BJ (cell line): ENCODE data around the gene CPNE7. TPM values are rescaled to one million over a fixed set of nuclear protein-coding genes. Genes with fewer than 3 reads are reported as not detected.

Source experiments
- CTCF ChIA-PET: fragments of 350-600 bp; formaldehyde crosslinking; extraction: SDS; loops from one replicate; lab custom pipeline; 2021; ENCODE audit warnings: antibody characterized with exemption, inconsistent platforms; lab: Yijun Ruan, JAX
- POLR2A ChIA-PET: fragments of 300-600 bp; sonication (Branson Sonifier 250); formaldehyde crosslinking; extraction: SDS; loops from one replicate; lab custom pipeline; 2021; ENCODE audit warnings: antibody characterized with exemption; lab: Charles Lee
- DNase-seq: peaks from one replicate; pipeline ENCODE4 v3.0.0-alpha.2; 2011; ENCODE audit warnings: low read depth
- H3K27me3 ChIP-seq: 2 replicates; pipeline ENCODE4 v1.6.0; 2011; ENCODE audit warnings: low read length; ENCODE audit not compliant: control insufficient read depth, insufficient read depth
- H3K36me3 ChIP-seq: 2 replicates; pipeline ENCODE4 v1.5.1; 2011; ENCODE audit warnings: low read length; ENCODE audit not compliant: control insufficient read depth, insufficient read depth
- H3K4me3 ChIP-seq: 2 replicates; pipeline ENCODE4 v1.5.1; 2011; ENCODE audit warnings: low read depth, mild to moderate bottlenecking, control low read depth, low read length
- polyA plus RNA-seq: library from polyadenylated mRNA; depleted of rRNA; stranded (reverse); fragments of >200 nt; gene quantifications from 2 replicates; pipeline ENCODE4 v1.2.3, GENCODE V29; 2011
- TF ChIP-seq, protein P1 (sequence below): IDR thresholded peaks from 2 replicates; pipeline ENCODE4 v1.5.1; 2011; ENCODE audit warnings: low read depth, mild to moderate bottlenecking, control low read depth, inconsistent platforms, low read length, moderate library complexity; ENCODE audit not compliant: insufficient read depth

CPNE7 gene
- polyA plus RNA-seq, 1 experiment, result 7.1 TPM

DNA sequence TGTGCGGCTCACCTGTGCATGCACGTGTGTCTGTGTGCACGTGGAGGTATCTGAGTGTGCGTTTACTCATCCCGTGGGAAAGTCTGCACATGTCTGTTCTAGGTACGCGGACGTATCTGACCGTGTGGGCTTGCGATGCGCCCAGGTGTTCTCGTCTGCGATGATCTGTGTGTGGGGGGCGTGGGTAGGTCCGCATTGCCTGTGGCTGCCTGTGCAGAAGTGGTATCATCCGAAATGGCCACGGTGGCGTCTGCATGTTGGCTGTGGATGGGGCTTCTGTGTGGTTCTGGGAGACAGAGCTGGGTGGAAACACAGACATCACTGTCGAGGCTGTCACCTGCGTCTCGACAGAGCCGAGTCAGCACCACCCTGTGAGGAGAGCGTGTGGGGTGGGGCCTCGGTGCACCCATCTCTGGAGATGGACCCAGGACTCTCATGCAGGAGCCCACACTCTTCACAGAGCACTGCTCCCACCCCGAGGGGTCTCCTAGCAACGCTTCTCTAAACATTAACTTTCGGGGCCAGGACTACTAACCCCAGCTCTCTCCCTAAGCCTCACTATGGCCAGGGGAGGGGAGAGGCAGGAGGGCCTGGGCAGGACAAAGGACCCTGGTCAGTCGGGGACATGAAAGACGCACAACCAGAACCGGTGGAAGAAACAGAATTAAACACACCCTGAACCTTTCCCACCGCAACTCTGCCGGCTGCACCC, 46.3 kb downstream of the CPNE7 start:
- no peak overlapping the region for H3K4me3 ChIP-seq
- TF ChIP-seq, protein P1, sequence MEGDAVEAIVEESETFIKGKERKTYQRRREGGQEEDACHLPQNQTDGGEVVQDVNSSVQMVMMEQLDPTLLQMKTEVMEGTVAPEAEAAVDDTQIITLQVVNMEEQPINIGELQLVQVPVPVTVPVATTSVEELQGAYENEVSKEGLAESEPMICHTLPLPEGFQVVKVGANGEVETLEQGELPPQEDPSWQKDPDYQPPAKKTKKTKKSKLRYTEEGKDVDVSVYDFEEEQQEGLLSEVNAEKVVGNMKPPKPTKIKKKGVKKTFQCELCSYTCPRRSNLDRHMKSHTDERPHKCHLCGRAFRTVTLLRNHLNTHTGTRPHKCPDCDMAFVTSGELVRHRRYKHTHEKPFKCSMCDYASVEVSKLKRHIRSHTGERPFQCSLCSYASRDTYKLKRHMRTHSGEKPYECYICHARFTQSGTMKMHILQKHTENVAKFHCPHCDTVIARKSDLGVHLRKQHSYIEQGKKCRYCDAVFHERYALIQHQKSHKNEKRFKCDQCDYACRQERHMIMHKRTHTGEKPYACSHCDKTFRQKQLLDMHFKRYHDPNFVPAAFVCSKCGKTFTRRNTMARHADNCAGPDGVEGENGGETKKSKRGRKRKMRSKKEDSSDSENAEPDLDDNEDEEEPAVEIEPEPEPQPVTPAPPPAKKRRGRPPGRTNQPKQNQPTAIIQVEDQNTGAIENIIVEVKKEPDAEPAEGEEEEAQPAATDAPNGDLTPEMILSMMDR, result no peak
- ChIA-PET POLR2A (interaction anchor here (0.6 kb wide), 1 partner anchor 234 kb away, joined by 8 read pairs; no protein-coding TSS in a partner anchor), CTCF (interaction anchor here (1.1 to 2.2 kb wide), 4 partner anchors 11 to 48 kb away, joined by 3 to 10 read pairs (median 3); no protein-coding TSS in a partner anchor)
- no peaks in the 10 kb centered on the region for H3K36me3 ChIP-seq
- DNase-seq, result no peak
- H3K27me3 ChIP-seq, result peaks cover 10% of the 10 kb centered on the region

DNA sequence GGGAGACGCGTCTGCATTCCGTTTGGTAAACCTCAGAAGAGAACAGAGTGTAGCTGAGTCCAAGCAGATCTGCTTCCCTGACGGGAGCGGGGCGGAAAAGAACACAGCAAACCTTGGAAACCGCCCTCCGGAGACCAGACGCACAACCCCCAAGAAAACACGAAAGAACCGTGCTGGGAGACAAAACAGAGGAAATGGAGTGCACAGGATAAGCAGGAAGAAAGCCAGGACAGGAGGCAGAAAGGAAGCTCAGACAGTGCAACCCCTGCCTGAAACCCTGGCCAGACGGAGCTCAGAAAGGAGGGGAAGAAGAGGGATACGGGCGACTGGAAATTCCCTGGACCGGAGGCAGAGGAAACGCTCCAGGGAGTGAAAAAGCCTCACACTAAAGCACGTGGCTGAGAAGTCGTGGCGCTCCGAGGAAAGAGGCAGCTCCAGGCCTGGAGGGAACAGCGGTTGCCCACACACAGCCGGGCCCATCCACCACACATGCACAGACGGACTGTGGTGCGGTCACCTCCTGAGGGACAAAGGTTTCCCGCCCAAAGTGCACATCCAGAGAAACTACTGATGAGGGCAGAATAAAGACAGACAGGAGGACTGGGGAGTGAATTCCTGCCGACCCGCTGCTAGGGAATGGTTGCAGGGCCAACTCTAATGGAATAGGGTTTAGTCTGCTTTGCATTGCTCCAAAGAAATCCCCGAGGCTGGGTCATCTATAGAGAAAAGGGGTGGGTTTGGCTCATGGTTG, 48.1 kb downstream of the CPNE7 start:
- Histone ChIP-seq H3K27me3 (peaks cover 10% of the 10 kb centered on the region), H3K4me3 (no peak overlapping the region), H3K36me3 (no peaks in the 10 kb centered on the region)
- no peak for DNase-seq
- TF ChIP-seq, protein P1, result no peak
- ChIA-PET CTCF (interaction anchor here (0.6 to 2.2 kb wide), 4 partner anchors 9 to 238 kb away, joined by 3 to 10 read pairs (median 6); no protein-coding TSS in a partner anchor), POLR2A (interaction anchor here (0.6 kb wide), 1 partner anchor 34 kb away, joined by 8 read pairs; the partner anchor contains the start of genes CHMP1A and SPATA33)

DNA sequence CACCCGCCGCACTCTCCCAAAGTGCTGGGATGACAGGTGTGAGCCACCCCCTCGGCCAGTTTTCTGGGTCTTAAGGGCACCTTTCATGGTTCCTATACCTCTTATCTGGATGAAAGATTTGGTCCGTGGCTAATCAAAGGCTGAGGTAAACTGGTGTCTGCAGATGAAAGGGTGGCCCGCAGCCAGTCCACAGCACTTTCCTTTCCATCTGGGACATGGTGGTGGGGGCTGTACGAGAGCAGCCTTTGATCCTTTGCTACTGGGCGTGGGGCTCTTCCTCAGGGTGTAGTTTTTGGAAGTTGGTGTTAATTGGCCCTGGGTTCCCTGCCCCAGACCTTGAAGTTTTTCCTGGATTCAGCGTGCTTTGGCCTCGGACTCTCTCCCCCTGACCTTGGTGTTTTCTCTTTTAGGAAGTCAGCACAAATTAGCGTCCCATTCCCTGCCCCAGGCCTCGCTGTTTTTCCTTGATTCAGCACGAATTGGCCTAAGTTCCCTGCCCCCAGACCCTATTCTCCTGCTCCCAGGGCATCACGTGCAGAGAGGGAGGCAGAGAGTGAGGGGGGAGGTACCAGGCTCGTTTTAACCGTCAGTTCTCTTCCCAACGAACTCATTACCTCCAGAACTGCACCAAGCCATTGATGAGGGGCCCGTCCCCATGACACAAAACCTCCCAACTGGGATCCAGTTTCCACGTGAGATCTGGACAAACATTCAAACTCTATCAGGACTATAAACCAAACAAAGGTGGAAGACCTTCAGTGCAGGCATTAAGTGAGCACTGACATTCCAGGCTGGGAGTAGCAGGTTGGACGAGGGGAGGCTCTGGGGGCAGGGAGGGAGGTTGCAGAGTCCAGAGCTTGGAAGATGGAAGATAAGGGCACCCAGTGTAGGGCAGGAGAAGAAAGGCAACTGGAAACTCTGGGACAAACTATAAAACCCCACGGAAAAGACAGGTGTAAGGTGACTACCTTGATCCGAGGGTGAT, 49.5 kb downstream of the CPNE7 start:
- CTCF ChIA-PET, result interaction anchor here (3.5 kb wide), 1 partner anchor 10 kb away, joined by 13 read pairs; no protein-coding TSS in a partner anchor
- Histone ChIP-seq H3K36me3 (no peaks in the 10 kb centered on the region), H3K27me3 (peaks cover 10% of the 10 kb centered on the region), H3K4me3 (no peak overlapping the region)
- TF ChIP-seq, protein P1, result no peak
- no peak for DNase-seq
- POLR2A ChIA-PET, result no interaction called here

DNA sequence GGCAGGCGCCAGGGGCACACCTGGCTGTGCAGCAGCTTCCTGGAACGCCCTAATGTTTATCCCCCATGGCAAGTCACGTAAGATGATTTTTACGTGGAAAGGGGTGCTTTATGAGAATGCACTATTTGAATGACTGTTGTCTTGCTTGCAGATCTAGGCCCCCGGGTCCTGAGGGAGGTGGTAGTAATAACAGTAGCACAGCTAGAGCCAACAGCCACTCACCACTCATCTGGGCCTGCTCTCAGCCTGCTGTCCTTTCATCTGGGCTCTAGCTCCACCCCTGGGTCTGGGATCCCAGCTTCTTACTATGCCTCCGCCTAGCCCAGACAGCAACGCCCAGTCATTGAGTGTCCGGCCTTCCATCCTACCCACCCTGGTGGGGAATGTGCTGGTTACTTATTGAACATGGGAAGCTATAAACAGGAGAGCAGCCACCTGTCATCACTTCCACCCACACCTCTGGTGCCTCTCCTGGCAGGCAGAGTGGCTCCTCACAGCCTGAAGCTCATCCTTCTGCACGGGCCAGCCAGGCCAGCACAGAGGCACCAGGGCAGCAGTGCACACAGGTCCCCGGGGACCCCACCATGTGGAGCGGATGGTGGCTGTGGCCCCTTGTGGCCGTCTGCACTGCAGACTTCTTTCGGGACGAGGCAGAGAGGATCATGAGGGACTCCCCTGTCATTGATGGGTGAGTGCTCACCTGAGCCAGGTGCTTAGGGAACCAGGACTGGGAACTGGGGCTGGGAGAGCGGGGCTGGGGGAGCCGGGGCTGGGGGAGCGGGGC, 54.5 kb downstream of the CPNE7 start:
- ChIA-PET POLR2A (no interaction called here), CTCF (interaction anchor here (1.3 to 4.5 kb wide), 3 partner anchors 12 to 29 kb away, joined by 5 to 36 read pairs (median 21); no protein-coding TSS in a partner anchor)
- no peak for DNase-seq
- H3K4me3 ChIP-seq, result no peak overlapping the region
- no peaks in the 10 kb centered on the region for H3K36me3 ChIP-seq
- H3K27me3 ChIP-seq, result peaks cover 3% of the 10 kb centered on the region
- TF ChIP-seq, protein P1, result no peak
